Endothelial cell of umbilical vein (primary cell): Measurements from ENCODE around the gene DSG4. TPM values are rescaled to one million over a fixed set of nuclear protein-coding genes. Genes with fewer than 3 reads are reported as not detected.

ENCODE experiments used
- BruUV-seq: library from RNA; stranded (reverse); fragments of 400-500 nt; replicated peaks from 2 replicates; lab custom pipeline; 2021; lab: Mats Ljungman, UMichigan
- CTCF ChIA-PET: fragments of 300-600, 350-600 bp; sonication (Branson Sonifier 250); formaldehyde crosslinking; loops from one replicate; lab custom pipeline; 2021; ENCODE audit warnings: antibody characterized with exemption, inconsistent platforms; lab: Charles Lee
- POLR2A ChIA-PET: fragments of 300-600, 350-600 bp; sonication (Branson Sonifier 250); formaldehyde crosslinking; loops from one replicate; lab custom pipeline; 2021; ENCODE audit warnings: antibody characterized with exemption, inconsistent platforms; lab: Charles Lee
- DNase-seq: peaks from one replicate; pipeline ENCODE4 v3.0.0-alpha.2; 2011; ENCODE audit warnings: low read depth, low spot score
- FAIRE-seq: peaks from 2 replicates; lab custom pipeline; 2011; peaks lifted over from hg19 to GRCh38; lab: Jason Lieb, UNC
- H2AFZ ChIP-seq: 2 replicates; pipeline ENCODE4 v1.6.0; 2012; ENCODE audit warnings: low read depth, low read length, control low read depth, inconsistent platforms
- H3K27ac ChIP-seq: 2 replicates; pipeline ENCODE4 v1.5.1; 2011; ENCODE audit warnings: low read depth, mild to moderate bottlenecking, control low read depth, low read length, moderate library complexity; ENCODE audit not compliant: insufficient read depth
- H3K27me3 ChIP-seq, 2 experiments: 2 replicates each; pipeline versions ENCODE4 v1.6.0 to v1.6.1; 2011; ENCODE audit warnings: low read length in 2 of 2, mixed read lengths in 1 of 2; ENCODE audit not compliant: control insufficient read depth in 2 of 2, insufficient read depth in 2 of 2
- H3K36me3 ChIP-seq, 2 experiments: 2 replicates in 1 of 2; 3 replicates in 1 of 2; pipeline ENCODE4 v1.5.1; 2011; ENCODE audit warnings: low read length in 2 of 2, mild to moderate bottlenecking in 1 of 2, moderate library complexity in 1 of 2; ENCODE audit not compliant: control insufficient read depth in 2 of 2, insufficient read depth in 2 of 2; ENCODE audit errors: extremely low read depth in 1 of 2
- H3K4me1 ChIP-seq: 3 replicates; pipeline ENCODE4 v1.5.1; 2011; ENCODE audit warnings: mild to moderate bottlenecking, low read length; ENCODE audit not compliant: control insufficient read depth, insufficient read depth; ENCODE audit errors: extremely low read depth
- H3K4me2 ChIP-seq: 2 replicates; pipeline ENCODE4 v1.6.1; 2011; ENCODE audit warnings: low read length, control low read depth, mixed read lengths; ENCODE audit not compliant: insufficient read depth
- H3K4me3 ChIP-seq, 3 experiments: fragments of 200-600 bp in 1 of 3; sonication (generic), shearing (Covaris generic) in 1 of 3; replicated peaks in 1 of 3; 2 replicates each; pipeline ENCODE4 v1.5.1; 2011 to 2016; ENCODE audit warnings: control low read depth in 3 of 3, low read length in 3 of 3, mild to moderate bottlenecking in 2 of 3, inconsistent platforms in 1 of 3, low read depth in 1 of 3, moderate library complexity in 1 of 3; ENCODE audit not compliant: insufficient read depth in 1 of 3
- H3K79me2 ChIP-seq: 2 replicates; pipeline ENCODE4 v1.6.0; 2012; ENCODE audit warnings: low read length, inconsistent platforms; ENCODE audit not compliant: control insufficient read depth, insufficient read depth
- H3K9ac ChIP-seq: replicated peaks from 2 replicates; pipeline ENCODE3; 2011; ENCODE audit warnings: low read length, control low read depth; ENCODE audit not compliant: insufficient read depth; ENCODE audit errors: extremely low read depth
- H3K9me1 ChIP-seq: replicated peaks from 3 replicates; pipeline ENCODE4 v1.6.0; 2011; ENCODE audit warnings: mild to moderate bottlenecking, low read length; ENCODE audit not compliant: control insufficient read depth, insufficient read depth; ENCODE audit errors: extremely low read depth
- H3K9me3 ChIP-seq: replicated peaks from 2 replicates; pipeline ENCODE4 v1.5.1; 2012; ENCODE audit warnings: low read length, inconsistent platforms; ENCODE audit not compliant: control insufficient read depth, insufficient read depth
- H4K20me1 ChIP-seq: replicated peaks from 2 replicates; pipeline ENCODE3; 2011; ENCODE audit warnings: mild to moderate bottlenecking, low read length; ENCODE audit not compliant: control insufficient read depth, insufficient read depth; ENCODE audit errors: extremely low read depth
- CTCF ChIP-seq, 2 donors: IDR thresholded peaks; 1 replicate in 1 of 2; 2 replicates in 1 of 2; pipeline ENCODE4 v1.5.1; 2011; ENCODE audit warnings: low read length in 2 of 2, mild to moderate bottlenecking in 2 of 2, moderate library complexity in 2 of 2, control low read depth in 1 of 2, inconsistent platforms in 1 of 2, low read depth in 1 of 2; ENCODE audit not compliant: insufficient read depth in 1 of 2; ENCODE audit errors: extremely low read depth in 1 of 2
- EZH2 ChIP-seq: IDR thresholded peaks from 2 replicates; pipeline ENCODE4 v1.6.1; 2012; ENCODE audit warnings: borderline replicate concordance, low read depth, mild to moderate bottlenecking, moderate library complexity, low read length, inconsistent platforms; ENCODE audit not compliant: severe bottlenecking
- FOS ChIP-seq: IDR thresholded peaks from 2 replicates; pipeline ENCODE4 v1.6.1; 2011; ENCODE audit warnings: mild to moderate bottlenecking, low read length, moderate library complexity, borderline replicate concordance; ENCODE audit not compliant: insufficient read depth
- GATA2 ChIP-seq: IDR thresholded peaks from 2 replicates; pipeline ENCODE4 v1.7.0; 2011; ENCODE audit warnings: low read depth, mild to moderate bottlenecking, moderate library complexity, mixed read lengths, low read length; ENCODE audit not compliant: insufficient read length, insufficient read depth
- JUN ChIP-seq: IDR thresholded peaks from 2 replicates; pipeline ENCODE4 v1.6.1; 2011; ENCODE audit warnings: borderline replicate concordance, low read depth; ENCODE audit not compliant: insufficient read length, insufficient read depth
- MYC ChIP-seq: IDR thresholded peaks from one replicate; pipeline ENCODE4 v1.6.1; 2011; ENCODE audit warnings: mild to moderate bottlenecking, low read depth, low read length
- POLR2A ChIP-seq: IDR thresholded peaks from 2 replicates; pipeline ENCODE4 v1.6.1; 2012; ENCODE audit warnings: low read depth, mild to moderate bottlenecking, control low read depth, low read length
- POLR2AphosphoS5 ChIP-seq: IDR thresholded peaks from 2 replicates; pipeline ENCODE4 v1.6.1; 2012; ENCODE audit warnings: low read depth, mild to moderate bottlenecking, control low read depth, low read length, moderate library complexity; ENCODE audit not compliant: insufficient read depth
- dilution Hi-C: fragments of 300-500 bp; cut with MboI; formaldehyde crosslinking; loops from one replicate; pipeline ENCODE4 v1.15.0; 2019; ENCODE audit warnings: low sequenced_read_pairs; ENCODE audit not compliant: extremely low pct_ligation_motif_present
- intact Hi-C: fragments of 100-400 bp; cut with micrococcal nuclease; formaldehyde crosslinking; loops from one replicate; pipeline ENCODE4 v1.10.0; 2022
- polyA plus RNA-seq, 4 experiments: library from polyadenylated mRNA; depleted of rRNA in 3 of 4; stranded (reverse) in 3 of 4; unstranded in 1 of 4; fragments of >200 nt; gene quantifications; 2 replicates each; pipeline versions ENCODE4 v1.2.1 to v1.2.3, GENCODE V29; 2011 to 2012; ENCODE audit warnings: missing spikeins in 1 of 4
- total RNA-seq: library from RNA; stranded (reverse); gene quantifications from 2 replicates; pipeline ENCODE4 v1.2.3, GENCODE V29; 2021
- TF ChIP-seq, protein P1 (sequence below): IDR thresholded peaks from 2 replicates; pipeline ENCODE4 v1.6.1; 2011; ENCODE audit not compliant: insufficient read depth, insufficient read length

DSG4 gene
- total and polyA plus RNA-seq, 2 donors (not counting 3 experiments of a cell fraction or from before 2014, with no cell fraction given) = not detected

DNA sequence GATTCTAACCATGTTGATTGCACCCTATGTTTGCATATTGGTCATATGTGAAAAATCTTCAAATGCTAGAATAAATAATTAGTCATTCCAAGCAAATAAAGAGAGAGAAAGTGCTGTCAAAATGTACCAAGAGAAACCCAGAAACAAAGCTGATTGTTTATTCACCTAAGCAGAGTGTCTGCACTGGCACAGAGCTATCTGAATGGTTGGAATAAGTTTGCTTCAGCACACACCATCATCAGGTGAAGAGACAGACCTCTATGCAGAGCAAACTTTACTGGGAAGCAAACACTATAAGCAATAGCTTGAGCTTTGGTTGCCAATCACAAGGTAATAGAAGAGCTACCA is 25.4 kb downstream of the DSG4 start:
- CTCF ChIA-PET = no interaction called here
- DNase-seq = no peak
- H3K27ac ChIP-seq = no peak overlapping the region
- no peak for FAIRE-seq
- no peaks in the 10 kb centered on the region for H3K79me2 ChIP-seq
- no peaks in the 10 kb centered on the region for H3K4me1 ChIP-seq
- dilution Hi-C loops = no loop called here
- H3K4me2 ChIP-seq = no peak overlapping the region
- no peaks in the 10 kb centered on the region for H3K9me1 ChIP-seq
- POLR2A ChIA-PET = no interaction called here
- H3K36me3 ChIP-seq = no peaks in the 10 kb centered on the region
- no peak overlapping the region for H3K4me3 ChIP-seq
- no peaks in the 10 kb centered on the region for H3K9me3 ChIP-seq
- H4K20me1 ChIP-seq = peaks cover 2% of the 10 kb centered on the region
- intact Hi-C loops = no loop called here
- TF ChIP-seq MYC (no peak), EZH2 (no peak), CTCF (IDR thresholded peaks at IDR 0.05; ENCODE audit: extremely low read depth in 1 of 2, insufficient read depth in 1 of 2, low read depth in 1 of 2, low read length in 2 of 2) (no peak), JUN (no peak), POLR2AphosphoS5 (no peak), FOS (no peak), GATA2 (no peak), POLR2A (no peak)
- TF ChIP-seq, protein P1, sequence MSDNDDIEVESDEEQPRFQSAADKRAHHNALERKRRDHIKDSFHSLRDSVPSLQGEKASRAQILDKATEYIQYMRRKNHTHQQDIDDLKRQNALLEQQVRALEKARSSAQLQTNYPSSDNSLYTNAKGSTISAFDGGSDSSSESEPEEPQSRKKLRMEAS = no peak
- H3K27me3 ChIP-seq = no peaks in the 10 kb centered on the region
- BruUV-seq = no TSS peak
- no peak overlapping the region for H3K9ac ChIP-seq
- H2AFZ ChIP-seq = no peak overlapping the region
